Right cardiac atrium (tissue), 5 donors: ENCODE results near the gene ADORA2B. TPM values are rescaled to one million over a fixed set of nuclear protein-coding genes. Genes with fewer than 3 reads are reported as not detected.

Experiments
- ATAC-seq, 2 donors: fragments of 200-7000 bp; cut with Tn5 transposase; one replicate each; pipeline versions ENCODE4 v1.8.0 to v1.9.1; 2020; ENCODE audit warnings: moderate library complexity in 2 of 2, mild to moderate bottlenecking in 1 of 2
- DNase-seq, 3 donors: peaks; one replicate each; pipeline ENCODE4 v3.0.0-alpha.2; 2020
- H3K27ac ChIP-seq: one replicate; pipeline ENCODE4 v1.5.1; 2013; ENCODE audit warnings: mild to moderate bottlenecking, low read length, control low read depth, moderate library complexity
- H3K27me3 ChIP-seq: one replicate; pipeline ENCODE4 v1.6.1; 2013; ENCODE audit not compliant: control insufficient read depth, insufficient read depth
- H3K4me1 ChIP-seq: one replicate; pipeline ENCODE4 v1.6.1; 2013; ENCODE audit warnings: low read length; ENCODE audit not compliant: control insufficient read depth, insufficient read depth
- H3K4me3 ChIP-seq: one replicate; pipeline ENCODE4 v1.5.1; 2013; ENCODE audit warnings: low read length, control low read depth
- H3K9me3 ChIP-seq: one replicate; pipeline ENCODE4 v1.6.1; 2013; ENCODE audit warnings: low read length; ENCODE audit not compliant: control insufficient read depth
- WGBS: extraction: QIAGEN DNeasy Blood & Tissue Kit; methylation state at CpG from one replicate; pipeline ENCODE4 v1.1.7; 2013; 5-methylcytosine and 5-hydroxymethylcytosine counted together
- intact Hi-C, 4 donors: fragments of 100-400 bp; cut with DNase I; formaldehyde crosslinking; loops; one replicate each; pipeline versions ENCODE4 v1.11.0 to v1.14.0; 2022 to 2023
- polyA plus RNA-seq: library from polyadenylated mRNA; stranded (reverse); fragments of 200-250 nt; gene quantifications from one replicate; pipeline ENCODE4 v1.2.3, GENCODE V29; 2013
- total RNA-seq, 4 donors: library from RNA; stranded (reverse); fragmentation: NEBNext Ultra II Directional; extraction: Animal tissue kit (Norgen Biotek cat#: 25700); gene quantifications; one replicate each; pipeline ENCODE4 v1.2.1, GENCODE V29; 2021
- donor health status: healthy with polysubstance abuse.
- donor health status: DM: no; HTN: yes; CAD: no.
- donor health status: DM: no; HTN: no; CAD: no.
- donor health status: DM: no; HTN: yes; CAD: no; lungs with severe emphysema.
- donor health status: DM: yes; HTN: yes; CAD: no.

The ADORA2B gene
- total and polyA plus RNA-seq, 5 donors = 0.28 to 0.64 (median 0.38) TPM

DNA sequence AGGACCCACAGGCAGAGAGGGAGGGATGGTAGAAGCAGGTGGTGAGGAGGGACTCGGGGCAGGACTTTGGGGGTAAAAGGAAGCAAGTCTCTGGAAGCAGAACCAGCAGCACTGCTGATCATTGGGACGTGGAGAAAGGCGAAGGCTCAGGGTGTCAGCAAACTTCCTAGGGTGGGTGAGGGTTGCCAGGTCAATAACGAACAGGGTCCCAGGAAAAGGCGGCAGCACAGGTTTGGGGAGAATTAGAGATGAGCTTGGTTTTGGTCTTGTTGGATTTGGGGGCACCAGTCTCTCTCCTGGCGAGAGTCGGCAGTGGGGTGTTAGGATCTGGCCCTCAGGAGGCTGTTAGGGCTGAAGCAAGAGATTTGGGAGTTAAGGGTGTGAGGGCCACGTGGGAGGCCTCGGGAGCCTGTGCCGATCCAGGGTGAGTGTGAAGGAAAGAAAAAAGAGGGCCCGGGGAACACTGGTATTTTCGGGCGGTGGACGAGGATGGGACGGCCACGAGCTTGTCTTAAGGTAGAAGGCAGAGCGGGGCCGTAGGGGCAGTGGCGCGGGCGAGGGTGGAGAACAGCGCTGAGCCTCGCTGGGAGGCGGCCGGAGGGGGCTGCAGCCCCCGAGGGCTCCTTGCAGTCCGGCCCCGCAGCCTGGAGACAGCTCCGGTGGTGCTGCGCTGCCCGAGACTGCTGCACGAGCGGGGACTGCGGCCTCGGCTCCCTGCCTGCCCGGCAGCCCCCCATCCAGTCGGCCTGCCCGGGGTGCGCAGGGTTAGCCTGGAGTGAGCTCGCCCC lies 765 bp upstream of the ADORA2B start:
- peaks cover 3% of the 10 kb centered on the region for H3K4me1 ChIP-seq
- ATAC-seq = peak in 1 of 2 donors; percentile 70
- DNase-seq = no peak
- no peaks in the 10 kb centered on the region for H3K27me3 ChIP-seq
- no peak overlapping the region for H3K27ac ChIP-seq
- H3K4me3 ChIP-seq = peak overlapping the region; percentile 47
- H3K9me3 ChIP-seq = no peaks in the 10 kb centered on the region
- intact Hi-C loops = loop anchor here in 2 of 4 donors (10.0 kb wide), 1 partner anchor 51 kb away; the partner anchor contains the start of genes TTC19 (in 2 of the 2) and ZSWIM7 (in 2 of the 2)
- WGBS = 17% methylated on average over 40 of the region's 40 CpGs

GRCh38 chr17:15945527-15946191 lies 729 bp downstream of the ADORA2B start:
- DNase-seq = peak in 2 of 3 donors; percentile 27 to 58
- WGBS = 4% methylated on average over 64 of the region's 64 CpGs

DNA sequence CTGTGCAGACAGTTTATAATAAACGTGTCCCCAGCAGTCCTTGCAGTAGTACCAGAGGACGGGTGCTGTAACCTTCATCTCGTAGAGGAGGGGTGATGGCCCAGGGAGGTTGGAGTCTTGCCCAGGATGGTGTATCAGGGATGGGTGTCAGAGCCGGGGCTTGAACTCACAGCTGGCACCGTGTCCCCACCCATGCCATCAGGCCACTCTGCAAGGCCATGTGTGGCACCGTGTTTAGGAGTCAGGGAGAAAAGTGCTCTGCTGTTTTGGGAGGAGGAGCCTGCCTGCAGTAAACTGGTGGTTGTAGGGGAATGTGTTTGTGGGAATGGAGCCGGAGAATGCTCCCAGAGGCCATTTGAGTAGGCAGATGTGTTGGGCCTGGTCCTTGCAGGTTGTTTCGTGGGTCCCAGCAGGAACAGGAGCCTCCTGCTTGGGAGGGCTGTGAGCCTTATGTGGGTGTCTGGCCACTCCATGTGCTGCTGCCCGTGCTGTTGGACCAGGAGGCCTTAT lies 1.7 kb downstream of the ADORA2B start:
- H3K4me1 ChIP-seq = peaks cover 3% of the 10 kb centered on the region
- no peaks in the 10 kb centered on the region for H3K27me3 ChIP-seq
- no peaks in the 10 kb centered on the region for H3K9me3 ChIP-seq
- WGBS = 58% methylated on average over 9 of the region's 9 CpGs
- DNase-seq (no peak), ATAC-seq (no peak)
- intact Hi-C loops = loop anchor here in 2 of 4 donors (10.0 kb wide), 1 partner anchor 48 kb away; the partner anchor contains the start of genes TTC19 (in 2 of the 2) and ZSWIM7 (in 2 of the 2)
- H3K27ac ChIP-seq = no peak overlapping the region
- H3K4me3 ChIP-seq = no peak overlapping the region

More at GRCh38 chr17:15945527-15946191, 729 bp downstream of the ADORA2B start:
- no peak overlapping the region for H3K27ac ChIP-seq
- peak overlapping the region; percentile 47 for H3K4me3 ChIP-seq
- no peaks in the 10 kb centered on the region for H3K27me3 ChIP-seq
- peak; percentile 22 to 31 for ATAC-seq
- intact Hi-C loops = loop anchor here in 2 of 4 donors (10.0 kb wide), 1 partner anchor 49 kb away; the partner anchor contains the start of genes TTC19 (in 2 of the 2) and ZSWIM7 (in 2 of the 2)
- H3K4me1 ChIP-seq = peaks cover 3% of the 10 kb centered on the region
- H3K9me3 ChIP-seq = no peaks in the 10 kb centered on the region

GRCh38 chr17:15947271-15947670 lies 2.3 kb downstream of the ADORA2B start:
- ATAC-seq (no peak), DNase-seq (no peak)
- H3K4me1 ChIP-seq = peaks cover 3% of the 10 kb centered on the region
- H3K27me3 ChIP-seq = no peaks in the 10 kb centered on the region
- WGBS = 85% methylated on average over 3 of the region's 3 CpGs
- H3K4me3 ChIP-seq = no peak overlapping the region
- no peaks in the 10 kb centered on the region for H3K9me3 ChIP-seq
- H3K27ac ChIP-seq = no peak overlapping the region
- intact Hi-C loops = loop anchor here in 2 of 4 donors (10.0 kb wide), 1 partner anchor 48 kb away; the partner anchor contains the start of genes TTC19 (in 2 of the 2) and ZSWIM7 (in 2 of the 2)

- Histone ChIP-seq H3K27me3 (no peaks in the 10 kb centered on the region), H3K4me3 (no peak overlapping the region), H3K4me1 (peaks cover 3% of the 10 kb centered on the region), H3K27ac (no peak overlapping the region), H3K9me3 (no peaks in the 10 kb centered on the region)
- no peak for ATAC-seq
- DNase-seq = no peak
- intact Hi-C loops = loop anchor here in 2 of 4 donors (10.0 kb wide), 1 partner anchor 47 kb away; the partner anchor contains the start of genes TTC19 (in 2 of the 2) and ZSWIM7 (in 2 of the 2)
- 83% methylated on average over 16 of the region's 16 CpGs for WGBS
These were observed 3.2 kb downstream of the ADORA2B start for GRCh38 chr17:15947976-15948752.

GRCh38 chr17:15951368-15952047 lies 6.6 kb downstream of the ADORA2B start:
- no peaks in the 10 kb centered on the region for H3K4me1 ChIP-seq
- no peak overlapping the region for H3K4me3 ChIP-seq
- H3K27ac ChIP-seq = no peak overlapping the region
- H3K9me3 ChIP-seq = no peaks in the 10 kb centered on the region
- intact Hi-C loops = no loop called here
- no peaks in the 10 kb centered on the region for H3K27me3 ChIP-seq
- no peak for DNase-seq
- peak in 1 of 2 donors; percentile 26 for ATAC-seq
- 98% methylated on average over 6 of the region's 6 CpGs for WGBS

DNA sequence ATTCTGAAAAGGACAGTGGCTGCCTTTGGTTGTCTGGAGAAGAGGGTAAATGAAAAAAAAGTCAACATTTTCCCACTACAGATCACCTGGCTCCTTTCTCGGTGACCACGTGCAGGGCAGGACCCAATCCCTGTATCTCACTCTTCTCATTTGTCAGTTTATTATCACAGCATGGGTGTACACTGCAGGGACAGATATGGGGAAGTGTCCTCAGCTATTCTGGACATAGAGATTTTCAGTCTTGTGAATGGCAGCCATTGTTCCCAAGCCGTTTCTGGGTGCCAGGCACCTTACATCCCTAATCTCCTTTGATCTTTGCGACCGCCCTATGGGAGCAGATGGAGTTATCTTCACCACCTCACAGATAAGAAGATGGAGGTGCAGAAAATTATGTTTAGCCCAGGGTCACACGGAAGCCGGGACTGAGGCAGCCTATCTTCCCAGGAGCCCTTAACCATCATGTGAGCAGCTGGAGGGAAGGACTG lies 7.2 kb downstream of the ADORA2B start:
- 79% methylated on average over 7 of the region's 7 CpGs for WGBS
- intact Hi-C loops = no loop called here
- DNase-seq (no peak), ATAC-seq (no peak)
- Histone ChIP-seq H3K9me3 (no peaks in the 10 kb centered on the region), H3K27ac (no peak overlapping the region), H3K4me3 (no peak overlapping the region), H3K4me1 (no peaks in the 10 kb centered on the region), H3K27me3 (no peaks in the 10 kb centered on the region)

DNA sequence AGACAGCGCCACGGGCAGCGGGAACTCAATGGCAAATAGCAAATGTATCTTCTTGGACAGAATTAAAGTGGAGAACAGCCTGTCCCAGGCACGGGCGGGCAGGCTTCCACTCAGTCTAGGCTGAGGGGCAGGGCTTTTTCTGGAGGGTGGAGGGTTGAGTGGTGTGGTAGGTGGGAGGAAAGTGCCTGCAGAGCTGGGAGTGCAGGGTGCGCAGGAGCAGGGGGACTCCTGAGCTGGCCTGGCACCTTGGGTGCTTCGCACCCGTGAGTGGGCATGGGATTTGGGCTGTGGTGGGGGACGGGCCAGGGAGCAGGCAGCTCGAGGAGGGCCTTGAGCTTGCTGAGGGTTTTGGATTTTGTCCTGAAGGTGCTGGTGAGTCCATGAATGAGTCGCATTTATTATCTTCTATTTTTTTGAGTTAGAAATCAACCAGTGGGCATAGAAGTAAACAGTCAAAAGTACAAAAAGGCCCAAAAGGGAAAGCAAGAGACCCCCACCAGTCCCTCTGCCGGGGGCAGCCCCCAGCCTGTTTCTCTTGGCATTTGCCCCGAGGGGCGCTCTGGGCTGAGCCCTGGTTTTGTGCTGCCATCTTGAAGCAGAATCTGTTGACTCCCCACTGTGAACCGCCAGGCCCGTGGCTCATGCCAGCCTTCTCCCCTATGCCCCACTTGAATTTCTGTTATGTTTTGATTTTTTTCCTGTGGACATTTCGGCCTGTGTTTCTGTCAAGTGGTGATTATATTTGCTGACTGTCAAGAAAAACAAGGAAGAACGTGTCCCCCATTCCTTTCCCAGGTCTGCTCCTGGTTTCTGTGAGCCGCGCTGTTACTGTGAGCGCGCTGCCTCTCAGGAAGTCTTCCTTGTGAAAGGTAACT lies 8.2 kb downstream of the ADORA2B start:
- WGBS = 80% methylated on average over 22 of the region's 22 CpGs
- intact Hi-C loops = no loop called here
- H3K4me3 ChIP-seq = no peak overlapping the region
- no peaks in the 10 kb centered on the region for H3K4me1 ChIP-seq
- H3K9me3 ChIP-seq = no peaks in the 10 kb centered on the region
- no peaks in the 10 kb centered on the region for H3K27me3 ChIP-seq
- DNase-seq (no peak), ATAC-seq (no peak)
- H3K27ac ChIP-seq = no peak overlapping the region

GRCh38 chr17:15954222-15954621 lies 9.3 kb downstream of the ADORA2B start:
- ATAC-seq (no peak), DNase-seq (no peak)
- Histone ChIP-seq H3K4me1 (no peaks in the 10 kb centered on the region), H3K27ac (no peak overlapping the region), H3K4me3 (no peak overlapping the region), H3K27me3 (no peaks in the 10 kb centered on the region), H3K9me3 (no peaks in the 10 kb centered on the region)
- intact Hi-C loops = no loop called here
- 65% methylated on average over 5 of the region's 5 CpGs for WGBS
